Measurements from ENCODE around the gene KRT2. TPM values are rescaled to one million over a fixed set of nuclear protein-coding genes. Genes with fewer than 3 reads are reported as not detected.
A peak's percentile ranks its signal among the peaks of the same experiment; 100 is the strongest.

KRT2 gene
- total and polyA plus RNA-seq, 9 of the 15 experiments (the other 6 are each of a cell fraction or from before 2014, with no cell fraction given) = 0.03 to 0.69 (median 0.07) TPM; not detected in 2

DNA sequence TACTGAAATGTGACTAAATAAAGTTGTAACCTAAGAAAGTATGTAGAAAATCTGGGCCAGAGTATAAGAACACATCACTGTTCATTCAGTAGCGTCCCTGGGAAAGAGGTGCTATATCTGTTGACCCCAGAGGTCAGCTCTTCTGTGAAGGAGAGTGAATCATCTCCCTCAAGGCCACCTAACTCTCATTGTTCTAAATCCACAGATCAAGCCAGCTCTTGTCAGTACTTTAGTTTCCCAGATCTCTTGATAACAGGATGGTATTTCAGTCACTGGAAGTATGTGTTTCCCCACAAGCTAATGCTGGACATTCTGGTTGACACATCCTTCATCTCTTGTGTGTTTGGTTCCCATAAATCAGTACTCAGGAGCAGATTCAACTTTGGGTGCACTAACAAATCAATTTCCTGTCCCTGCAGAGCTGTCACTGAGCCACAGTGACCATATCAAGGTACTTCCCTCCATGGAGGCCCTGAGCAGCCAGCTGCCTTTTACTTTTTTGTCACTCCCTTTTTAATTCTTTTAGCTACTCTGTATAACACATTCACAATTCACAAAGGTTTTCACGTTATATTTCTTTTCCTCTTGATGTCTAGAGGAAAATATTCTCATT, 20.4 kb upstream of the KRT2 start (continued):
- TF ChIP-seq, protein P1, sequence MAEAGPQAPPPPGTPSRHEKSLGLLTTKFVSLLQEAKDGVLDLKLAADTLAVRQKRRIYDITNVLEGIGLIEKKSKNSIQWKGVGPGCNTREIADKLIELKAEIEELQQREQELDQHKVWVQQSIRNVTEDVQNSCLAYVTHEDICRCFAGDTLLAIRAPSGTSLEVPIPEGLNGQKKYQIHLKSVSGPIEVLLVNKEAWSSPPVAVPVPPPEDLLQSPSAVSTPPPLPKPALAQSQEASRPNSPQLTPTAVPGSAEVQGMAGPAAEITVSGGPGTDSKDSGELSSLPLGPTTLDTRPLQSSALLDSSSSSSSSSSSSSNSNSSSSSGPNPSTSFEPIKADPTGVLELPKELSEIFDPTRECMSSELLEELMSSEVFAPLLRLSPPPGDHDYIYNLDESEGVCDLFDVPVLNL (CRISPR knock-in tag; IDR thresholded peaks at IDR 0.05; ENCODE audit: low read depth) = no peak
- TF ChIP-seq FOSL1 (tag; conservative IDR thresholded peaks at IDR 0.05) = peak; percentile 58
- no peak for TF ChIP-seq TAF1 (IDR thresholded peaks at IDR 0.05; ENCODE audit: control insufficient read depth, extremely low read depth, insufficient read depth, low read length, severe bottlenecking)
- TF ChIP-seq BRD4 (IDR thresholded peaks at IDR 0.05) = no peak
- no peak for TF ChIP-seq NCOA6 (IDR thresholded peaks at IDR 0.05)
- TF ChIP-seq, protein P2, sequence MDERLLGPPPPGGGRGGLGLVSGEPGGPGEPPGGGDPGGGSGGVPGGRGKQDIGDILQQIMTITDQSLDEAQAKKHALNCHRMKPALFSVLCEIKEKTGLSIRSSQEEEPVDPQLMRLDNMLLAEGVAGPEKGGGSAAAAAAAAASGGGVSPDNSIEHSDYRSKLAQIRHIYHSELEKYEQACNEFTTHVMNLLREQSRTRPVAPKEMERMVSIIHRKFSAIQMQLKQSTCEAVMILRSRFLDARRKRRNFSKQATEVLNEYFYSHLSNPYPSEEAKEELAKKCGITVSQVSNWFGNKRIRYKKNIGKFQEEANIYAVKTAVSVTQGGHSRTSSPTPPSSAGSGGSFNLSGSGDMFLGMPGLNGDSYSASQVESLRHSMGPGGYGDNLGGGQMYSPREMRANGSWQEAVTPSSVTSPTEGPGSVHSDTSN (CRISPR knock-in tag; IDR thresholded peaks at IDR 0.05; ENCODE audit: low read depth) = no peak
- TF ChIP-seq, protein P2 (tag; conservative IDR thresholded peaks at IDR 0.05; ENCODE audit: low read depth) = 0 out of 2 replicates have a peak, but pooled peaks have one; percentile 6
- TF ChIP-seq BRCA1 (IDR thresholded peaks at IDR 0.05) = no peak
- TF ChIP-seq BRCA1 (CRISPR knock-in tag; IDR thresholded peaks at IDR 0.05) = no peak
- TF ChIP-seq WHSC1 (IDR thresholded peaks at IDR 0.05; ENCODE audit: low read length) = no peak
- TF ChIP-seq MEIS2 (IDR thresholded peaks at IDR 0.05; ENCODE audit: partially characterized antibody) = peak; percentile 34
- TF ChIP-seq ESRRA (IDR thresholded peaks at IDR 0.05; ENCODE audit: borderline replicate concordance, low read depth) = peak; percentile 28; the same call in 1 of the 2 replicates
- TF ChIP-seq ZNF3 (CRISPR knock-in tag; IDR thresholded peaks at IDR 0.05) = no peak
- TF ChIP-seq ZNF75A (CRISPR knock-in tag; IDR thresholded peaks at IDR 0.05) = no peak
- TF ChIP-seq RBFOX2 (IDR thresholded peaks at IDR 0.05; ENCODE audit: low read depth, low read length) = no peak
- TF ChIP-seq, protein P3, sequence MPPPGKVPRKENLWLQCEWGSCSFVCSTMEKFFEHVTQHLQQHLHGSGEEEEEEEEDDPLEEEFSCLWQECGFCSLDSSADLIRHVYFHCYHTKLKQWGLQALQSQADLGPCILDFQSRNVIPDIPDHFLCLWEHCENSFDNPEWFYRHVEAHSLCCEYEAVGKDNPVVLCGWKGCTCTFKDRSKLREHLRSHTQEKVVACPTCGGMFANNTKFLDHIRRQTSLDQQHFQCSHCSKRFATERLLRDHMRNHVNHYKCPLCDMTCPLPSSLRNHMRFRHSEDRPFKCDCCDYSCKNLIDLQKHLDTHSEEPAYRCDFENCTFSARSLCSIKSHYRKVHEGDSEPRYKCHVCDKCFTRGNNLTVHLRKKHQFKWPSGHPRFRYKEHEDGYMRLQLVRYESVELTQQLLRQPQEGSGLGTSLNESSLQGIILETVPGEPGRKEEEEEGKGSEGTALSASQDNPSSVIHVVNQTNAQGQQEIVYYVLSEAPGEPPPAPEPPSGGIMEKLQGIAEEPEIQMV (tag; conservative IDR thresholded peaks at IDR 0.05; ENCODE audit: low read depth) = no peak
- TF ChIP-seq, protein P4, sequence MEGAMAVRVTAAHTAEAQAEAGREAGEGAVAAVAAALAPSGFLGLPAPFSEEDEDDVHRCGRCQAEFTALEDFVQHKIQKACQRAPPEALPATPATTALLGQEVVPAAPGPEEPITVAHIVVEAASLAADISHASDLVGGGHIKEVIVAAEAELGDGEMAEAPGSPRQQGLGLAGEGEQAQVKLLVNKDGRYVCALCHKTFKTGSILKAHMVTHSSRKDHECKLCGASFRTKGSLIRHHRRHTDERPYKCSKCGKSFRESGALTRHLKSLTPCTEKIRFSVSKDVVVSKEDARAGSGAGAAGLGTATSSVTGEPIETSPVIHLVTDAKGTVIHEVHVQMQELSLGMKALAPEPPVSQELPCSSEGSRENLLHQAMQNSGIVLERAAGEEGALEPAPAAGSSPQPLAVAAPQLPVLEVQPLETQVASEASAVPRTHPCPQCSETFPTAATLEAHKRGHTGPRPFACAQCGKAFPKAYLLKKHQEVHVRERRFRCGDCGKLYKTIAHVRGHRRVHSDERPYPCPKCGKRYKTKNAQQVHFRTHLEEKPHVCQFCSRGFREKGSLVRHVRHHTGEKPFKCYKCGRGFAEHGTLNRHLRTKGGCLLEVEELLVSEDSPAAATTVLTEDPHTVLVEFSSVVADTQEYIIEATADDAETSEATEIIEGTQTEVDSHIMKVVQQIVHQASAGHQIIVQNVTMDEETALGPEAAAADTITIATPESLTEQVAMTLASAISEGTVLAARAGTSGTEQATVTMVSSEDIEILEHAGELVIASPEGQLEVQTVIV (CRISPR knock-in tag; IDR thresholded peaks at IDR 0.05; ENCODE audit: borderline replicate concordance) = no peak
- no peak for TF ChIP-seq HNRNPL (IDR thresholded peaks at IDR 0.05; ENCODE audit: low read depth, low read length)
- no peak for TF ChIP-seq RCOR1 (IDR thresholded peaks at IDR 0.05; ENCODE audit: borderline replicate concordance in 1 of 2, low read depth in 2 of 2, low read length in 2 of 2)
- no peak for TF ChIP-seq RBM22 (IDR thresholded peaks at IDR 0.05; ENCODE audit: low read depth, low read length, poor library complexity, severe bottlenecking)
- peak; percentile 54; the same call in 1 of the 2 replicates for TF ChIP-seq SOX6 (IDR thresholded peaks at IDR 0.05)
- TF ChIP-seq TBP (optimal IDR thresholded peaks at IDR 0.05; ENCODE audit: low read depth, low read length) = no peak

Measured in K562 (cell line).